GM12873 (cell line): ENCODE results near the gene DIS3L2.

ENCODE experiments used
- TF ChIP-seq, protein P1 (sequence below): IDR thresholded peaks from 2 replicates; pipeline ENCODE4 v1.5.1; 2012; ENCODE audit warnings: low read depth, mild to moderate bottlenecking, moderate library complexity, low read length, control low read depth; ENCODE audit not compliant: insufficient read depth; ENCODE audit errors: missing control alignments

Gene DIS3L2

DNA sequence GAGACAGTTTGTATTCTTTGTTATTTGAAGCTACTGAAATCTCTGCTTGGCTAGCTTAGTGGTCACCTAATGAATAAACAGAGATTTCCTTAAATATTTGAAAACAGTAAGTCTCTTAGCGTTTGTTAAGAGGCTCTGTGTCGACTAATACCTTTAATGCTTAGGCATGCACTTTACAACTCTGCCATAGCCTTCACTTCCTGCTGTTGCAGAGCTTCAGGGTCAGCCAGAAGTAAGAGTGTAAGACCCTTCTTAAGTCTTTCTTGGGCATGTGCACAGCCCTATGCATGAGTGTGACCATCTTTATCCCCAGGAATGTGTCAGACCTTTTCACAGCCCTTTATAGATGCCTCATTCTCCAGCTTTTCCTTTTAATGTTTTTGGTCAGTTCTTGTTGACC, 221.8 kb downstream of the DIS3L2 start:
- TF ChIP-seq, protein P1, sequence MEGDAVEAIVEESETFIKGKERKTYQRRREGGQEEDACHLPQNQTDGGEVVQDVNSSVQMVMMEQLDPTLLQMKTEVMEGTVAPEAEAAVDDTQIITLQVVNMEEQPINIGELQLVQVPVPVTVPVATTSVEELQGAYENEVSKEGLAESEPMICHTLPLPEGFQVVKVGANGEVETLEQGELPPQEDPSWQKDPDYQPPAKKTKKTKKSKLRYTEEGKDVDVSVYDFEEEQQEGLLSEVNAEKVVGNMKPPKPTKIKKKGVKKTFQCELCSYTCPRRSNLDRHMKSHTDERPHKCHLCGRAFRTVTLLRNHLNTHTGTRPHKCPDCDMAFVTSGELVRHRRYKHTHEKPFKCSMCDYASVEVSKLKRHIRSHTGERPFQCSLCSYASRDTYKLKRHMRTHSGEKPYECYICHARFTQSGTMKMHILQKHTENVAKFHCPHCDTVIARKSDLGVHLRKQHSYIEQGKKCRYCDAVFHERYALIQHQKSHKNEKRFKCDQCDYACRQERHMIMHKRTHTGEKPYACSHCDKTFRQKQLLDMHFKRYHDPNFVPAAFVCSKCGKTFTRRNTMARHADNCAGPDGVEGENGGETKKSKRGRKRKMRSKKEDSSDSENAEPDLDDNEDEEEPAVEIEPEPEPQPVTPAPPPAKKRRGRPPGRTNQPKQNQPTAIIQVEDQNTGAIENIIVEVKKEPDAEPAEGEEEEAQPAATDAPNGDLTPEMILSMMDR, result no peak

DNA sequence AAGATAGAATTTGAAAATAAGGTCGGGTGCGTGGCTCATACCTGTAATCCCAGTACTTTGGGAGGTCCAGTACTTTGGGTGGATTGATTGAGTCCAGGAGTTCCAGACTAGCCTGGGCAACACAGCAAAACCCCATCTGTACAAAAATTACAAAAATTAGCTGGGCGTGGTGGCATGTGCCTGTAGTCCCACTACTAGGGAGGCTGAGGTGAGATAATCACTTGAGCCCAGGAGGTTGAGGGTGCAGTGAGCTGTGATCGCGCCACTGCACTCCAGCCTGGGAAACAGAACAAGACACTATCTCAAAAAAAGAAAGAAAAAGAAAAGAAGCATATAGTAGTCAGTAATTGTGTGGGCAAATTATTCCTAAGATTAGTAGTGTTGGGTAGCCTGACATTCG, 222.8 kb downstream of the DIS3L2 start:
- TF ChIP-seq, protein P1, result no peak

DNA sequence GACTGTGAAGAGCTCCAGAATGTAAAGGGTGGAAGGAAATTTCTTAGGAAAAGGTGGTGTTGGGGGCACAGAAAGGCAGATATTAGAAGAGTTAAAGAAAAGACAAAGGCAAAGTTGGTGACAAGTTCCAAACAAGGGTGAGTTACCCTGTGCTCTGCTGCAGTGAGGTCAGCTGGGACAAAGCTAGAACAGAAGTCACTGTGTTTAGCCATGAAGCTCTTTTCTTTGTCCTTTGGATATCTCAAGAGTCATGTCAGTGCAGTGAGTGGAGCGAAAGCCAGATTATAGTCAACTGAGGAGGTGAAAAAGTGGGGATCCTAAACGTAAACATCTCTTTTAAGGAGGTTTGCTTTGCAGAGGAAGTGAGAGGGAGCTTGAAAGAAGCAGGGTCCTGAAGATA, 229.3 kb downstream of the DIS3L2 start:
- TF ChIP-seq, protein P1, result no peak

DNA sequence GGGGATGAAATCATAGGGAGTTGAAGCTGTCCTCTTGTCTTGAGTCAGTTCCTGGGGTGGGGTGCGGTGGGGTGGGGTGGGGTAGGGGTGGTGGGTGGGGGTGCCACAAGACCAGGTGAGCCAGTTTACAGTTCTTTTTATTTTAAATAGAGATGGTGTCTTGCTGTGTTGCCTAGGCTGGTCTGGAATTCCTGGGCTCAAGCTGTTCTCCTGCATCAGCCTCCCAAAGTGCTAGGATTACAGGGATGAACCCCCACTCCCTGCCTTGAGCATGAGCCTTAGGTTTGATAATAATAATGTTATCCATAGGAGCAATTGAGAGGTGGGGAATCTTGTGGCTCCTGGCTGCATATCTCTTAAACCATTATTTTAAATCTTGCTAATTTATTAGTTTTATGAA, 234.0 kb downstream of the DIS3L2 start:
- TF ChIP-seq, protein P1, result no peak

DNA sequence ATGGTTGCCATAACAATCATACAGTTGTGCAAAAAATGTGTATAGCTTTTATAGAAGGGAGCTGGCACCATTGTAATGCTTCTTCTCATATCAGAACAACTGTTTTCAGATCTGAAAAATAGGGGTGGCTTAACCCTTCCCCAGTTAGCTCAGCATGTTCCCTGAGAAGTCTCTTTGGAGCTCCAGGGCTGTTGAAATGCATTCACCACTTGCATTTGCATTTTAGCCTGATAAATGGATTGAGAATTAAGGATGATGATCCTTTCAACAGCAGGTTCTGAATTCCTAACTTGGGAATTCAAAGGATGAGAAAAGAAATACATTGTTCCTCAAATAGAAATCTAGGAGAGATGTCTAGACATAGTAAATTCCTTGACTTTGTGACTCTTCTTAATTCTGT, 235.3 kb downstream of the DIS3L2 start:
- TF ChIP-seq, protein P1, result no peak

DNA sequence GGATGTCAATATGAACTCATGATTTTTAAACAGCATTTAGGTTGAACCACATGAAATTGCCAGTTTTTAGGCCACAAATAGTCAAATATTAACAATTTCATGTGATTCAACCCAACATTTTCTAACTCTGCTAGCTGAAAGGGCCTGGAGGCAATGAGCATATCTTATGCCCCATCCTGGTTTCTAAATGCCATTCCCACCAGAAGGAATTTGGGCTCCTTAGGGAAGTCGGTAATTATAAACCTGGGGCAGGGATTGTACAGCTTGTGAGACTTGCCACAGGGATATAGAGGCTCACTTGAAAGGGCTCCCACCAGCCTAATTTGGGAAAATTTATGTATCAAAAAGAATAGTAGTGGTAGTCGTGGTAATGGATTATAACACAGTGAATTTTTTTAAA, 238.7 kb downstream of the DIS3L2 start:
- TF ChIP-seq, protein P1, result no peak

DNA sequence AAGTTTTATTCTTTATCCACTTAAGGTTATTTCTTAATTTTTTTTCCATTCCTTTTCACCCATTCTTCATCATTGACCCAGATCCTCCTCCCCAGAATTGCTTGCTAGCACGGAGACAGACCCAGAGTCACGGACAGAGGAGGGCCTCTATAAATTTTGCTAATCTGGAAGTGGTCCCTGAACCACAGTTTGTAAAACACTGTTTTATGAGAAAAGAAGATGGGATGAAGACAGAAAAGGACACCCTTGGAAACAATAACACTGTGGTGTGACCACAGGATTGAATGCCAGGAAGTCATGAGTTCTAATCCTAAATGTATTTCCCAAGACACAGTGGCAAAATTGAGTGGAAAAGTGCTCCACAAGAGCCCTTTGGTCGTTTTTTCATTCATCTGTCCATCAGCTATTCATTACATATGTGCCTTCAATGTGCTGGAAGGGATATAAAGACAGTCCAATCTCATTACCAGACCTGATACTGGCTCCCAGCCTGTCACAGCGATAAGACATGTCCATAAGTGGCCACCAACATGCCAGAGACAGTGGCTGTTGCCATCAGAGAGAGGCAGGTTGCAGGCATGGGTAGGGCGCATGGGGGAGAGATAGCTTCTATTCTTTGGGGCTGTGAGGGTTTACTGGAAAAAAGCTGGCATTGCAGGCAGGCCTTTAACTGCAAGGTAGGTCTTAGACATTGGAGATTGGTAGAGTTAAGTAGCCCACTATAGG, 241.8 kb downstream of the DIS3L2 start:
- TF ChIP-seq, protein P1, result no peak

DNA sequence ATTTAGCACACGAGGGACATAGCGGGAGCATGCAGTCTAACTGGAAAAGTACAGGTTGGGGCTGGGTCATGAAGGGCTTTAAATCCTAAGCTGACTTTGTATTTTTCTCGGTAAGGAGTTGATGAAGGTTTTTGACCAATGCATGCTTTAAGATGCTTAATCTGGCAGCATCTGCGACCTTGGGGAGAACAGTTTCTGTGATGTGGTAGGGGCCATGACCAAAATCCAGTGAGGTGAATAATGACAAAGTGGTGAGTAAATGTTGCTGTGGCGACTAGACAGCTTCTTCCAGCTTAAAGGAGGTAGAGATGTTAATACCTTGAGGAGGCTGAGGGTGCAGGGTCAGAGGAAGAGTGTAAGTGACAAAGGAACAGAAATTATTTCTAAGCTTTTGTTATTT, 242.4 kb downstream of the DIS3L2 start:
- TF ChIP-seq, protein P1, result no peak
